HG03139 (cell line): ENCODE data around the gene TPPP.

Experiments used
- ATAC-seq: cut with Tn5 transposase; IDR thresholded peaks from one replicate; pipeline ENCODE4 v1.9.1; 2021; ENCODE audit not compliant: unreplicated experiment

TPPP gene

DNA sequence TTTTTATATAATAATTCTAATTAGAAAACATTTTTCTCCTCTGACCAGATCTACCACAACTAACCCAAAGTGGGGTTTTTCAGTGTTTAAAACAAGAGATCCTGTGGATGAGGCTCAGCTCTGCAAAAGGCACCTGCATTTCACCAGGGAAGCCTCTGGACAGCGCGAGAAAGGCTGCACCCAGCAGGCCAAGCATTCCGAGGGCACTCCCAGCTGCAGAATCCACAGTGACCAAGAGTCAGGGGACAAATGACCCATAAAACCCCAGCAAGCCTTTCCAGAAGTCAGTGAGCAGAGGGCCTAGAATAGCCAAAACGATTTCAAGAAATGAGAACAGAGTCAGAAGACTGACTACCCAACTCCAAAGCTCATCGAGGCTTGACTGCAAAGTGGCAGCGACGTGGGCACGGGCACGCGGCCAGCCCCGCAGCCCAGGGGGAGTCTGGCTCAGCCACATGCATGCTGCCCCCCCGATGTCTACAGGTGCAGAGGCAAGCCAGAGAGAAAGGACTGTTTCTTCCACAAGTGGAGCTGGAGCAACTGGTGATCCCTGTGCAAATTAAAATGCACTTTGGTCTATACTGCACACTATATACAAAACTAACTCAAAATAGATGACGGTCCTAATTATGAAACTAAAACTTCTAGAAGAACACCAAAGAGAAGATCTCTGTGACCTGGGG is 26.2 kb downstream of the TPPP start:
- ATAC-seq: no peak

DNA sequence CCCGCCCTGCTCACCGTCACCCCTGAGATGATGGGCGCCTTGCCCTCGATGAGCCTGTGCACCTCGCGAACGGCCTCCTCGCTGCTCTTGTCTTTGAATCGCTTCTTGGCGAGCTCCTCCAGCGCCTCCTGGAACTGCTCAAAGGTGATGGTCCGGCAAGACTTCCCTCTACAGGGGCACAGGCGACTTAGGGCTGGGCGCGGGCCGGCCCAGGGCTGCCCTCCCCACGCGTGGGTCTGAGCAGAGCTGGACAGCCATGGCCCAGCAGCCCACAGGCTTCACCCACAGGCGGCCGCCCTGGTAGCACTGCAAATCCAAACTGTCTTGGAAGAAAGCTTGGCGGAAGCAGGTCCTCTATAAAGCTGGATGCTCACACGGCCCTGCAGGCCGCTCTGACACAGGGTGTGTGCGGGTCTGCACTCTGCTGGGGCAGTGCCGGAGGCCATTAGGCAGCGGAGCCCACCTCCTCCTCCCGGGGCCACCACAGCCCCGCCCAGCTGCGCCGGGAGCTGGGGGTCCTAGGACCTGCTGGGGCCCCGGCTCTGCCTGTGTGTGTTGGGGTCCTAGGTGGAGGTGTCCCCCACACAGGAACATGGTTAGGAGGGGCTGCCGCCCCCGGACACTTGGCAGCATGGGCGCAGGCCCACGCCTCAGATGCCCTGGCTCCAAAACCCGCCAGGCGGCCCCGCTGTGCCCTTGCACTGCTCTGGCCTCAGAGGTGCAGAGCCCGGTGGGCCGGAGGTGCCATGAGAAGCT is 27.0 kb downstream of the TPPP start:
- no peak for ATAC-seq

DNA sequence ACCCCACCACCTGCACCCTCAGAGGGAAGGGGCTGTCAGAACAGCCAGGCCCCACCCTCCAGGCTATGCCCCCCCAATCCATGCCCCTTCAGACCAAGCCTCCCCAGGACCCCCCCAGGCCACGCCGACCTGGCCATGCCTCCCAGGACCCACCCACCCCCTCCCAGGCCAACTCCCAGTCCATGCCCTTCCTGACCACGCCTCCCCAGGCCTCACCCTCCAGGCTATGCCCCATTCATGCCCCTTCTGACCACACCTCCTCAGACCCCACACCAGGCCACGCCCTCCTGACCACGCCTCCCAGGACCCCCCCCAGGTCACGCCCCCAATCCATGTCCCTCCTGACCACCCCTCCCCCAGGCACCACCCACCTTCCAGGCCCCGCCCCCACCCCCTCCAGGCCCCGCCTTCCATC is 27.6 kb downstream of the TPPP start:
- no peak for ATAC-seq

DNA sequence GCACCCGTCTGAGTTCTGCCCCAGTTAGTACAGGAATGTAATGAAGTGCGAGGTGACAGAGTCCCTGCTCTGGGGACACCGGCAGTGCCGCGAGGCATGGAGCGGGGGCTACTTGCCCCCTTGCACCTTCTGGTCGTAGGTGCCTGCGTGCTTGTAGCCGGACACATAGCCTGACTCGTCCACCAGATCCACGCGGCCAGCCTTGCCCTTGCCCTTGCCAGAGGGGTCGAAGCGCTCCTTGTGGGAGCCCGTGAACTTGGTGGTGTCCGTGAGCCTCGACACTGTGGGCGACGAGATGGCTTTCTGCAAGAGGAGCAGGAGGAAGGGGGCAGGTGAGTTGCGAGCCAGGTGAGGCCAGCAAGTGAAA is 28.2 kb downstream of the TPPP start:
- no peak for ATAC-seq

DNA sequence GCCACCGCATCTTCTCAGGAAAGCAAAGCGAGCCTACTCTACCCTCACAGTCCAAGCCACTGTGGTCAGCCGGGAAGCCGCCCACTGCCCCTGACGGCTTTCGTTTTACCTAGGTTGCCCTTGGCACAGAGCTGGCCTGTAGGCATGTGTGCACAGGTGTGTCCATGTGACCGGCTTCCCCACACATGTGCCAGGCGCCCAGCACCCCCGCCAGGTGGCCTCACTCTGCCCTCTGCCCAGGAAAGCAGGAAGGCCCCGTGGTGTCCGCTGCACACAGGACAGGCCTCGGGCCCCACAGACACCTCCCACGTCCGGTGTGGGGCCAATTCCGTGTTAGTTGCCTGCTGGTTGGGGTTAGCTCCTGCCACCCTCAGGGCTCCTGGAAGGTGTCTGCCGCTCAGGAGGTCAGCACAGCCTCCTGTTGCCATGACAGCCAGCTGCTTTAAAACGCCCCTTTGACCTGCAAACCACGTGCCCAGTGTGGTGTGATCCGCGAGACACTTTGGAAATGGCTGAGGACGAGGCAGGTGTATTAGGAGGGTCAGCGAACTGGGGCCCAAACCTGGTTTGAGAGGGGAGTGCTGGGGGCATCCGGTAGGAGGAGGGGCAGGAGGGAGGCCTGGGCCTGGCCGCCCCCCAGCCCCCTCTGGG is 28.7 kb downstream of the TPPP start:
- ATAC-seq: no peak

DNA sequence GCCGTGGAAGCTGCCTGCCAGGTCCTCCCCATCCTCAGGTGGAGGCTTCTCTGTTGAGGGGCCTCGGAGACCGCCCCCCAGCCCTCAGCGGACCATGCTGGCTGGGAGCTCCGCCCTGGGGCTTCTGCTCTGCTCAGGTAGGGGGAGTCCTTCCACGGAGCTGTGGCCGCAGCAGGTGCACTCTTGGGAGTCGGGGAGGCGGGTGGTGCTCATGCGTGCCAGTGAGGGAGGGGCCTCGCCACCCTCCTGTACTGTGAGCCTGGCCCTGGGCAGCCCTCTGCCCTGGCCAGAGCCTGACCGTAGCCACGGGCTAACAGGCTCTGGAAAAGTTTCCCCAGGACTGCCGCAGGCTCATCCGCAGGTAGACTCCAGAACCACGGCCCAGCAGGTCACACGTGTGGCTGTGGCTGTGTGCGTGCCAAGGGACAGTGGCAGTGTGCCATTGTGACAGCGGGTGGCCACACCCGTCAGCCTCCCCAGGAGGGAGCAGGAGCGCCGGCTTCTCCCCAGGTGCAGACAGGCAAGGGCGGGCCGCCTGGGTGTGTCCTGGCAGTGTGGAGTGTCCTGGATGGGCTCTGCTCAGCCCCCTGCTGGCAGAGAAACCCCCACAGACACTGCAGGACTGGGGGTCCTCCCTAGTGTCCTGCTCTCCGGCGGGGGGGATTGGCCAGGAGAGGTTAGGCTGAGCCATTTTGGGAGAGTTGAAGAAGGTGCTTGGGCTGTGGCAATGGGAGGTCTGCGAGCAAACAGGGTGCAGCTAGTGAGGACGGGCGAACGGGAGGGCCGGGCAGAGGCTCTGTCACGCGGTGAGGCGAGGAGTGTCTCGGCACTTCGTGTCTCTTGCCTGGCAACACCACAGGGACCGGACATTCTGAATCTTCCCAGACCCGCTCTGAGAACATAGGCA is 29.5 kb downstream of the TPPP start:
- no peak for ATAC-seq

DNA sequence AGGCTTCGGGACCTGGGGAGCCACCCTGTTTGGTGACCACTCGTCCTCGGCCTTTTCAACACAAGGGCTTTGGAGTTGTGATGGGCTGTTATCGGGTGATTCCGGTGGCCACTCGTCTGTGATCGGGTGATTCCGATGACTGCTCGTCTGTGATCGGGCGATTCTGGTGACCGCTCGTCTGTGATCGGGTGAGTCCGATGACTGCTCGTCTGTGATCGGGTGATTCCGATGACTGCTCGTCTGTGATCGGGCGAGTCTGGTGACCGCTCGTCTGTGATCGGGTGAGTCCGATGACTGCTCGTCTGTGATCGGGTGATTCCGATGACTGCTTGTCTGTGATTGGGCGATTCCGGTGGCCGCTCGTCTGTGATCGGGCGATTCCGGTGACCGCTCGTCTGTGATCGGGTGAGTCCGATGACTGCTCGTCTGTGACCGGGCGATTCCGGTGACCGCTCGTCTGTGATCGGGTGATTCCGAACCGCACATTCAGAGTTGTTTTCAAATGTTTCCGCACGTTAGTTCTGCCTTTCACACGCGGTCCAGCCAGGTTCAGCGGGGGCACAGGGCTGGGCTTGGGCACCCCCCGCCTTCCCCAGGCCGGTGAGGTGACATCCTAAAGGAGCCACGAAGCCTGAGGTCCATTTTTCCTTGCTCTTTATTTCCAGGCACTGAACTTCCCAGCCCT is 30.3 kb downstream of the TPPP start:
- ATAC-seq: no peak

DNA sequence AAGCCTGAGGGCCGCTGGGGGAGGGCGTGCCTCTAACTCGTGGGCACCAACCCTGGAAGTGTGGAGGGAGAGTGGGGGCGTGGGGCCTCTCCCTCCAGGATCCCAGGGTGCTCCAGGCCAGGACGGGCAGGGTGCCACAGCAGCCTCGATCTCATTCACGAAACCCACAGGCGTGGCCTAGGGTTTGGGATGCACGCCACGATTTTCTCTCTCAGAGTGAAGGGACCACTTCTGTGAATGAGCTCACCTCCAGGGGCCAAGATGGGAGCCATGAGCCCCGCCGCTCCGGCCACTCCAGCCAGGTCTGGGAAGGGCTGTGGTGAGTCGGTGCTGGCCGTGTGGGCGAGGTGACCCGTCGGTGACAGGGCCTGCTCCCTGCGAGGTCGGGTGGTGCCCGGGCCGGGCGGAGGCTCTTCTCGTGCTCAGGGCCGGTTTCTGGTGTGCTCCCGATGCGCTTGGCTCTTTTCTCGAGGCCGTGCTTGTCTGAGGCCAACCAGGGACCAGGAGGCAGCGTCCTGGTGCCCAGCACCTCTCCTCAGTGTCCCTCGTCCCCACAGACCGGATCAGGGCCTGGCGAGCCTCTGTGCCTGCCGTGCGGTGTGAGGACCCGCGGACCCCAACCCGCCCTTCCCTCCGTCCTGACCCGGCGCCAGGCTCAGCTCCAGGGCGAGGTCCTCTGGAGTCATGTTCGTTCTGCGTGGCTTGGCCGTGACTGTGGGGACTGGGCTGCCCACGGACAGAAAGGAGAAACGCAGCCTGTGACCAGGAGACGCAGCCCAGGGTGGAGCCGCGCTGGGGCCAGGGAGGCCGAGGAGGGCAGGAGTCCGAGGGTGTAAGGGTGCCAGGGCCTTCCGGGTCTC is 31.0 kb downstream of the TPPP start:
- no peak for ATAC-seq

DNA sequence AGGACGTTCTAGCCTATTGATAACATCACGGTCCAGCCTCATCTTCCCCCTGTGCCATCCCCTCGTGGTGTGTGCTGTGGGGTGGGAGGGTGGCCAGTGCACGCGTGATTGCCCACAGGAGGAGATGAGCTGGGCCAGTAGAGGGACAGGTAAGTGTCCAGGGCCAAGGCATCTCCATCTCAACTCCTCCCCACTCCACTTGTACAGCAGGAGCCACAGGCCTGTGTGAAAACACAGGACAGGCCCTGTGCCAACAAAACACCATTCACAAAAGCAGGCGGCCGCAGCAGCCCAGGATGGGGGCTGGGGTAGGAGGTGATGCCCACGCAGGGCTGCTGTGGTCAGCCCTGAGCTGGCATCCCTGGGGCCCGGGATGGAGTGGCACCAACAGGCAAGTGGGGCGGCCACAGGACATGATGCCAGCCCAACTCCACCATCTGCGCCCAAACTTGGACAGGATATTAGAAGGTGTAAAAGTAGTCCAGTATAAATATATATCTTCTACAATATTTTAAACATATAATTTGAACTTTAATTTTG is 32.6 kb downstream of the TPPP start:
- ATAC-seq: no peak

DNA sequence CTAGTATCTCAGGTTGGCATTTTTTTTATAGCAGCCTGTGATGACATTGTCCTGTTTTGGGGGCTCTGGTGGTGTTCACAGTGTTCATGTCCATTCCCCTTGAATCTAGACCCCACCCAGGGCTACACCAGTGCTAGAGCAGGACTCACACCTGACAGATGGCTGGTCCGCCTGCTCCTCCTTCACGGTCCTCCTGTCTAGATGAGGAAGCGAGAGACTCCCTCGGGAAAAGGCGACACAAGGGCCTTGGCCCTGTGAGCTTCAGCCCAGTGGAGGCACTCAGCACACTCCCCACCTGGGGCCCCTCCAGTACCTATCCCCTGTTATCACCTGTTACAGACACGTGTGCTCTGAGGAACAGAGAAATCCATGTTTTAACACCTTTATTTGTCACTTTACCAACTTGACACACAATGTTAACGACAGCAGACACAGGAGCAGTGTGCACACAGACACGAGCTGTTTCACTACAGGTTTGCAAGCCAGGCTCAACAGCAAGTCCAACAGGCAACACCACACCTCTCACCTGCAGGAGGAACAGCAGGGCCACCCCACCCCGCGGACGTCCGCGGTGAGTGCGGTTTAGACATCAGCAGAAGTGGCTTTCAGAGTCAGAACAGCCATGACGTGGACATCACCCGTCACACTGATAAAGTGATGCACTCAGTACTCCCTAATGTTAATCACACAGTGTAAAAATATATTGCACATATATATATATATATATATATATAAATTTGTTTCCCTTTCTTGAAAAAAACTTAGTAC is 33.5 kb downstream of the TPPP start:
- ATAC-seq: no peak

DNA sequence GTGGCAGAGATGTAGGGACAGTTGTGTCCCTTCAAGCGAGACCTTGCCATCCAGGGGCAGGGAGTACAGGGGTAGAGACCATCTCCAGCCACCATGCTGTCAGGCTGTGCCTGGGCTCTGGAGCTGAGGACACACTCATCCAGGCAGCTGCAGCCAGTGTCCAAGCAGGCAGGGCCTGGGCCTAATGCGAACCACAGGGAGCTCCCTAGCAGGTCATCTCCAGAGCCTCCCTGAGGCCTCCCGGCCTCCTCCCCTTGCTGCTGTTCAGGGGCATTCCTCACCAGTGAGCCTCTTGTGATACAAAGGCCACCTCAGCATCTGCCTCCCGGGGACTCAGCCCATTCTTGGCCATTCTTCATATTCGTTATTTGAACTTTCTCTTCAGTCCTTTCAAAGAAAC is 35.0 kb downstream of the TPPP start:
- ATAC-seq: no peak

DNA sequence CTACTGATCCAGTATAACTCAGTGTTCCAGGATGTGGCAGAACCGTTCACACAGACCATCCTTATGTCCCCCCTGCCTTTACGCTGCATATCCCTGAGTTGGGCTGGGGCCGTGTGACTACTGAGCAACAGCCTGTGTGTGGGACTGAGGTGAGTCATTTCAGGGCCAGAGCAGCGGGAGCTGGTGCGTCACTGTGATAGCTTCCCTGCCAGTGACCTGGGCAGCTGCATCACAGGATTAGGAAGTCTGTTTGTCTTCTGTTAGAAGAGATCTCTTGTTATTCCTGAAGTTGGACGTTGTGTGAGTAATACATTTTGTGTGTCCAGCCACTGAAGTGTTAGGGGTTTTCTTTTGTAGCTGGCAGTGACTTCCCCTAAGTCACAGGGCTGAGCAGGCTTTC is 35.6 kb downstream of the TPPP start:
- ATAC-seq: no peak

DNA sequence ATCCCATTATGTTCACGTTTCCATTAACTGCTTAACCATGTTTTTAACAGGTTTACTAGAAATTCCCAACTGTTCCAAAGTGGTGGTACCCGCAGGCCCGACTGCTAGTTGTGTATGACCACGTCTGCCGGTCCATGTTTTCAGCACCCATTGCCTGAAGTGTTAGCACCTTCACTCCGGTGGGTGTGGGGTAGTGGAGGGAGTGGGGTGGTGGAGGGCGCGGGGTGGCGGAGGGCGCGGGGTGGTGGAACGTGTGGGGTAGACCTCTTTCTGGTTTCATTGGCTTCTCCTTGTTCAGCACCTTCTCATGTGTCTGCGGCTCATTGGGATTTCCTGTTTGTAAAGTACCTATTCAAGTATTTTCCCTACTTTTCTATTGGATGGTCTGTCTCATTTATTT is 37.7 kb downstream of the TPPP start:
- no peak for ATAC-seq

DNA sequence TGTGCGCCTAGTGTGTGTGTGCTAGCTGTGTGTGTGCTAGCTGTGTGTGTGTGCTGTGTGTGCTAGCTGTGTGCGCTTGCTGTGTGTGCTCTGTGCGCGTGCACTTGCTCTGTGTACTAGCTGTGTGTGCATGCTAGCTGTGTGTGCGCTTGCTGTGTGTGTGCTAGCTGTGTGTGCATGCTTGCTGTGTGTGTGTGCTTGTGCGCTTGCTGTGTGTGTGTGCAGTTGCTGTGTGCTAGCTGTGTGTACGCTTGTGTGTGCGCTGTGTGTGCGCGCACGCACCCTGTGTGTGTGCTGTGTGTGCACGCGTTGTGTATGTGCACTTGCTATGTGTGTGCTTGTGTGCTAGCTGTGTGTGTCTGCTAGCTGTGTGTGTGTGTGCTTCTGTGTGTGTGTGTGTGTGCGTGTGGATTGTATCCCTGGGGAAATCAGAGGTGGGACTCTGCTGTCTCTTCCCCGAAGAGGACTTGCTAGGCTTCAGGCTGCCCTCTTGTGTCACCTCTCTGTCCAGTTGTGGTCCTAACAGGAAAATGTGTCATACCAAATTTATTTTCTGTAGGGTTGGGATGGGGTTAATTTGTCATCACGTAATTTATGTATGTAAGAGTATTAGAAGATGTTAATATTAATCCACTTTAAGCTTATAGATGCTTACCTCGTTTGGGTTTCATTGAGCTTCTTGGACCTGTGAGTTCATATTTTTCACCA is 38.9 kb downstream of the TPPP start:
- ATAC-seq: no peak

DNA sequence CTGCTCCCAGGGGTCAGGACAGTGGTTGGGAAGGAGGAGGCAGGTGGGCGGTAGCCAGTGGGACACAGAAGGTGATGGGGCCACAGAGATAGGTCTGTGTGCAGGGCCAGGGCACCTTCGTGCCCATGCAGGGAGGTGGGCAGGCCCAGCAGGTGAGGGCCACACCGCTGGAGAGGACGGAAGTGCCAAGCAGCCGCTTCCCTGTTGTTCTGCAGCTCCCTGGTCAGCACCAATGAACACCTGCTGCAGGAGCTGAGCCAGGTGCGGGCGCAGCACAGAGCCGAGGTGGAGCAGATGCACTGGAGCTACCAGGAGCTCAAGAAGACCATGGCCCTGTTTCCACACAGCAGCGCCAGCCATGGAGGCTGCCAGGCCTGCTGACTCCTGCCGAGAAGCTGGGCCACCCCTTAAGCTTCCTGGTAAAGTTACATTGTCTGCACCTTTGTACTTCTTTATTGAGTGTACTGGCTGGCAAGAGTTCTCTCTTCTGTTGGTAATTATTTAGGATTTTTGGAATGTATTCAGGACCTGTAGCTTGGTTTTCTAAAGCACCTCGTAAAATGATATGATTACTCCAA is 40.3 kb downstream of the TPPP start:
- ATAC-seq: no peak

DNA sequence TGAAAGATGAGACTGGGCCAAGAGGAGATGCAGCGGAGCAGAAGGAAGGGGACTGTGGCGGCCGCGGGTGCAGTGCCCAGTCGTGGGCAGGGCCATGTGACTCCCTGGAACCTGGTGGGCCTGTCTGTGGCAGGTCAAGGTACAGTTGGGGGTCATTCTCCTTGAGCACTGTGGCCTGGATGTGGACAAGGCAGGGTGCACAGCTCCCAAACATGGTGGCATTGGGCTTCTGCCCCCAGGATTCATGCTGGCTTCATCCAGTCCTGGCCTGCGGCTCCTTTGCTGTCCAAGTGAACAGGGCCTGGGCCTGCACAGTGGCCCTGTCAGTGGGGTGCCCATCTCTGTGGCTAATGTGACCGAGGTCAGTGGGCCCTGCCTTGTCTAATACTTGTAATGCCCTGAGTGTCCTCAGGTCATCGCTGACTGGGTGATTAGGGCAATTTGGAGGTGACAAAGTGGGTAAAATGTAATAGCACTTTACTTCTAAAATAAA is 41.1 kb downstream of the TPPP start:
- ATAC-seq: no peak

DNA sequence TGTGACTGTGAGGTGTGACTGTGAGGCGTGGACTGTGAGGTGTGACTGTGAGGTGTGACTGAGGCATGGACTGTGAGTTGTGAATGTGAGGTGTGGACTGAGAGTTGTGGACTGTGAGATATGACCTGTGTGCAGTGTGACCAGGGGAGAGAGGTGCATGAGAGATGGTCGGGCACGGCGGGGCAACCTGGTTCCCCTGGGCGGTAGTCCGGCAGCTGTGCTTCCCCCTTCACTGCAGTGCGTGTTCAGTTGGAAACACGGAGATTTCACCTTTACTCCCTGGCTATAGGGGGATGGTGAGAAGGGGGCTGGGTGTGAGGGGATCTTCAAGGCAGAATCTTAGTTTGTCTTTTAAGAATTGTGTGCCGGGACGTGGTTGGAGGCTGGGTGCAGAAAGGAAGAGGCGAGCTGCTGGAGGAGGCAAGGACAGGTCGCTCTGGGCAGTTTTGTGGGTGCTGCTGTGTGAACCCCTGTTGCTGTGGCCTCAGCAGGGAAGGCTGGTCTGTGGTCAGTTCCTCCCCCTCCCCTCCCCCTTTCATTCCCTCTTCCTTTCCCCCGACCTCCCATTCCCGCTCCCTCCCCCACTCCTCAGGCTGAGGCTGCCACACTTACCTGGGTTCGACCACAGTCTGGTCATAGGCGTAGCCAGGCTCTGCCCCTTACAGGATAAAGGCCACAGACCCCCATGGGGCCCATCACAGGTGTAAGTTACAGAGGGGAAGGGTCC is 41.7 kb downstream of the TPPP start:
- ATAC-seq: no peak
